Stimulated activated CD8-positive, alpha-beta memory T cell treated with anti-CD3 and anti-CD28 coated beads, Interleukin-15, amount 100 ng/mL, for 24 hours (primary cell): ENCODE results near the gene ANKRD13B.
A peak's percentile ranks its signal among the peaks of the same experiment; 100 is the strongest.

Experiments
- DNase-seq: peaks from one replicate; pipeline ENCODE4 v3.0.0-alpha.2; 2020; ENCODE audit warnings: low read depth

The ANKRD13B gene

GRCh38 chr17:29616300-29617048 lies 23.5 kb downstream of the ANKRD13B start:
- no peak for DNase-seq

- DNase-seq = peak; percentile 71
These were observed 24.2 kb downstream of the ANKRD13B start for GRCh38 chr17:29617125-29617480.

- DNase-seq = peak; percentile 60
These were observed 24.7 kb downstream of the ANKRD13B start for GRCh38 chr17:29617481-29618271.

GRCh38 chr17:29618272-29619065 lies 25.5 kb downstream of the ANKRD13B start:
- no peak for DNase-seq

- no peak for DNase-seq
These were observed 26.3 kb downstream of the ANKRD13B start for GRCh38 chr17:29619251-29619650.

- no peak for DNase-seq
These were observed 27.3 kb downstream of the ANKRD13B start for GRCh38 chr17:29620271-29620670.

GRCh38 chr17:29620779-29621500 lies 28.0 kb downstream of the ANKRD13B start:
- no peak for DNase-seq

GRCh38 chr17:29621751-29622194 lies 28.8 kb downstream of the ANKRD13B start:
- DNase-seq = no peak

GRCh38 chr17:29622337-29623282 lies 29.7 kb downstream of the ANKRD13B start, which contains the start of gene CORO6:
TSS of gene CORO6 (minus strand) at chr17:29622912. CDS start at chr17:29621421, 1,491 bp downstream.
- DNase-seq = peak; percentile 52

GRCh38 chr17:29623283-29623647 lies 30.3 kb downstream of the ANKRD13B start:
- no peak for DNase-seq

GRCh38 chr17:29624586-29624985 lies 31.7 kb downstream of the ANKRD13B start:
- no peak for DNase-seq

GRCh38 chr17:29625037-29625750 lies 32.3 kb downstream of the ANKRD13B start:
- DNase-seq = no peak

GRCh38 chr17:29627951-29628350 lies 35.0 kb downstream of the ANKRD13B start:
- no peak for DNase-seq

- DNase-seq = no peak
These were observed 35.7 kb downstream of the ANKRD13B start for GRCh38 chr17:29628644-29629043.

- DNase-seq = no peak
These were observed 36.9 kb downstream of the ANKRD13B start for GRCh38 chr17:29629839-29630238.

GRCh38 chr17:29630630-29631193 lies 37.8 kb downstream of the ANKRD13B start:
- DNase-seq = no peak

GRCh38 chr17:29633886-29634285 lies 41.0 kb downstream of the ANKRD13B start:
- DNase-seq = no peak

GRCh38 chr17:29640413-29640812 lies 47.5 kb downstream of the ANKRD13B start:
- no peak for DNase-seq

- DNase-seq = no peak
These were observed 48.2 kb downstream of the ANKRD13B start for GRCh38 chr17:29640981-29641642.
